GM21825 (cell line): ENCODE measurements around the gene LCN9.
"Not testable (repeated sequence)": the region's sequence is repeated elsewhere in the genome, so short reads cannot be mapped to it uniquely, and the experiment has no call there.

Source experiments
- ATAC-seq: cut with Tn5 transposase; IDR thresholded peaks from one replicate; pipeline ENCODE4 v1.9.1; 2021; ENCODE audit warnings: mild to moderate bottlenecking, moderate library complexity; ENCODE audit not compliant: unreplicated experiment

LCN9 gene, protein sequence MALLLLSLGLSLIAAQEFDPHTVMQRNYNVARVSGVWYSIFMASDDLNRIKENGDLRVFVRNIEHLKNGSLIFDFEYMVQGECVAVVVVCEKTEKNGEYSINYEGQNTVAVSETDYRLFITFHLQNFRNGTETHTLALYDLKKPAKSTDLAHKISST

DNA sequence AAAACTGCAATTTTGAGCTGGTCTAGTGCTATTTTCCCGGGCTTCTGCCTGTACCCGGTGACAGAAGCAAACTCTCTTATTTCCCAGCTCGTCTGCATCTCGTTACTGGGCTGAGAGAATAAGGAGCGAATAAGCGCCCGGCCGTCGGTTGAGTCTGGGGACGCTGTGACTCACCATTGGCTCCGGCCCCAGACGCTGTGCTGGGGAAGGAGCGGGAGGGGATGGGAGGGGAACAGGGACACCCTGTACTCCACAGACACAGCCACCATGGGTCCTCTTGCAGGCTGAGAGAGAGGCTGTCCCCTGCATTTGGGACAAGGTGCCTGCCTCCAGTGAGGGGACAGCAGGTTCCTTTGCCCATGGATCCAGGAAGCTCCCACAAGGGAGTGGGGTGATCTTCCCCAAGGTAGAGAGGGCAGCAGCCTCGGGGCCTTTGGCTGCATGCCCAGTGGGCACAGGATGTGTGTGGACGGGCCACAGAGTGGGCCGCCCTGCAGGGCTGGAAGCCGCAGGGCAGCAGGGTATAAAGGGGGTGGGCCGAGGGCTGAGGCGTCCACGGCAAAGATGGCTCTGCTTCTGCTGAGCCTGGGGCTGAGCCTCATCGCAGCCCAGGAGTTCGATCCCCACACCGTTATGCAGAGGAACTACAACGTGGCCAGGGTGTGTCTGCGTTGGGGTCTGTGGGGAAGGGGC, at the start of gene LCN9:
Gene LCN9 (plus strand): TSS at position 552 of the 693 bp plus-strand sequence. CDS start 13 bp downstream, at position 565.
- no peak for ATAC-seq

- no peak for ATAC-seq
Observed at GRCh38 chr9:135613946-135614805, 48.9 kb upstream of the LCN9 start.

DNA sequence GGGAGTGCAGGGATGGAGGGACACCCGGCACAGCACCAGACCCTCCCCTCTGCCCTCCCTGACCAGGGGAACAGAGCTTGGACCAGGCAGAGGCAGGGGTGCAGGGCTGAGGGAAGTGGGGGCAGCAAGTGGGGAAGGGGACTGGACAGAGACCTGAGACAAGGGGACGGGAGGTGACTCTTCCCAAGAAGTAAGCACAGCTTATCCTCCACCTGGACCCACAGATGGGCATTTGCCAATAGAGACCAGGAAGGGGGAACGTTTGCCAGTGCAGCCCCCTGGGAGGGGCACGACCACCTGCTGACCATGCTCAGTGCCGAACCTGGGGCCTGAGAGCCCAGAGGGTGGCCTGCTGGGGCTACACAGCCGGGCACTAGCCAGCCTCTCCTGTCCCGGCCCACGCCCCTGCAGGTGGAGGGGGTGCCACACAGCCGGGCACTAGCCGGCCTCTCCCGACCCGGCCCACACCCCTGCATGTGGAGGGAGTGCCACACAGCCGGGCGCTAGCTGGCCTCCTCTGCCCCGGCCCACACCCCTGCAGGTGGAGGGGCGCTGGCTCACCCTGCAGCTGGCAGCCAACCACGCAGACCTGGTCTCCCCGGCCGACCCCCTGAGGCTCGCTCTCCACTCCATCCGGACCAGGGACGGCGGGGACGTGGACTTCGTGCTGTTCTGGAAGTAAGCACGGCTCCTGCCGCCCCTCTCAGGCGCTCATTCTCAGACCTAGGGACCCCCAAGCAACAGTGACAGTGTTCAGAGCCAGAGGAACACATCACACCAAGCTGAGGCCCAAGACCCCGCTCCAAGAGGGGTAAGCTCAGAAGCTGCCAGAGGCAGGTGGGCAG, 48.1 kb upstream of the LCN9 start:
- ATAC-seq, result no peak

DNA sequence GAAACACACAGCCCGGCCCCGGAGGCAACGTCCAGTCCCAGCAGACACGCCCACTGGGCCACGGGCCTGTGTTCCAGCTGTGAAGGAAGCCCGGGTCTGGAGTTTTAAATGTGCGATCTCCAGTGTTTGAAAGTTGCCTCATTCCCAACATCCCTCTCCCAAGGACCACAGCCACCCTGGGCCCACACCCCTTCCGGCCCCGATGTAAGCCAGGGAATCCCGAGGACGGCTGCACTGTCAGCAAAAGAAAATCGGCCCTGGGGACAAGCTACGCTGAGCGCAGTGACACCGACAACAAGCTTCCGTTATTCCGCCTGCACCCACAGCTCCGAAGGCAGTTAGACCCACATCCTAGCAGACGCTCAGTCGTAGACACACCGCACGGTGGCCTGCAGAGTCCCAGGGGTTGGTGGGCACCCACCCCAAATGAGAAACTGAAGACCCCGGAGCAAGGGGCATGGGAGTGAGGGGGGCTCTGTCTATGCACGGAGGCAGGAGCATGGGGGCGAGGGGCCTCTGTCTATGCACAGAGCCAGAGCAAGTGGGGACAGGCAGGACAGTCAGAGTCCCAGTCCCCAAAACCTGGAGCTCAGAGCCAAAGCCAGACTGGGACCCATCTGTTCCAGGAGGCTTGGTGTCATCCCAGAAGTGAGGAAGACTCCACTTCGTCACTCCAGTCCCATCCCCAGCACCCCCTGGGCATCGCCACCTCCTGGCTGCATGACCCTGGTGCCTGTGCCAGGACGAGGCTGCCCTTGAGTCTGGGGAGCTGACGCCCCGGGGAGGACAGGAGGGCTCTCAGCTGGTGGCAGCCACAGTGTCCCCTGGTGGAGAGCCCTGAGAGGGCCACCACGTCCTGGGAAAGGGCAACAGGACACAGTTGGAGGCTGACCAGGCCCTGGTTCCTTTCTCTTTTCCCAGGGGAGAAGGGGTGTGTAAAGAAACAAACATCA, 47.2 kb upstream of the LCN9 start:
- ATAC-seq, result no peak

- no peak for ATAC-seq
Observed at GRCh38 chr9:135616619-135617537, 46.2 kb upstream of the LCN9 start.

GRCh38 chr9:135617538-135617900, 45.6 kb upstream of the LCN9 start:
- no peak for ATAC-seq

- ATAC-seq, result no peak
Observed at GRCh38 chr9:135617991-135618411, 45.1 kb upstream of the LCN9 start.

- ATAC-seq, result no peak
Observed at GRCh38 chr9:135618866-135619598, 44.1 kb upstream of the LCN9 start.

DNA sequence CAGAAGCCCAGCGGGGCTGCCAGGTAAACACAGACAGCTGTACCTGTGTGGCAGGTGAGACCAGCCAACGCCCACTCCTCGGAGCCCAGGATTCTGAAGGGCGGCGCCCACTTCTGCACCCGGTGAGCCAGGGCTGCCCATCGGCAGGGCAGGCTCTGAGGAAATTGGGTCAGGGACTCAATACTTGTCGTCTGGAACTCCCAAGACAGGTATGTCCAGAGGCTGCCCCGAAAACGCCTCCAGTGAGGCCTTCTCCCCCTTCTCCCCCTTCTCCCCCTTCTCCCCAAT, 43.6 kb upstream of the LCN9 start:
- ATAC-seq, result no peak

DNA sequence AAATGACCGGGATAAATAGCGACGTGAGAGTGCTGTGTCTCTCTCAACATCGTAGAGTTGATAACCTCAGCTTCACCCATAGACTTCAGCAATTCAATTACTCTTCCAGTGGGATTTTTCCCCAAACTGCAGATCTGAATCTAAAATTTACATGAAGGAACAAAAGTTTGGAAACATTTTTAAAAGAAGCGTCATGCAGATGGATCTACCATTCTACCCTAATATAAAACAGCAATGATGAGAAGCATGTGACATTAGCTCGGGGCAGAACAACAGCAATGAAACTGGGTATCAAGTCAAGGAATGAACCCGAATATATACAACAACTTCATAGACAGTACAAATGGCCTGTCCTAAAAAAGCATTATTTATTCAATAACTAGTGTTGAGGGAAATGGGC, 42.6 kb upstream of the LCN9 start:
- no peak for ATAC-seq

DNA sequence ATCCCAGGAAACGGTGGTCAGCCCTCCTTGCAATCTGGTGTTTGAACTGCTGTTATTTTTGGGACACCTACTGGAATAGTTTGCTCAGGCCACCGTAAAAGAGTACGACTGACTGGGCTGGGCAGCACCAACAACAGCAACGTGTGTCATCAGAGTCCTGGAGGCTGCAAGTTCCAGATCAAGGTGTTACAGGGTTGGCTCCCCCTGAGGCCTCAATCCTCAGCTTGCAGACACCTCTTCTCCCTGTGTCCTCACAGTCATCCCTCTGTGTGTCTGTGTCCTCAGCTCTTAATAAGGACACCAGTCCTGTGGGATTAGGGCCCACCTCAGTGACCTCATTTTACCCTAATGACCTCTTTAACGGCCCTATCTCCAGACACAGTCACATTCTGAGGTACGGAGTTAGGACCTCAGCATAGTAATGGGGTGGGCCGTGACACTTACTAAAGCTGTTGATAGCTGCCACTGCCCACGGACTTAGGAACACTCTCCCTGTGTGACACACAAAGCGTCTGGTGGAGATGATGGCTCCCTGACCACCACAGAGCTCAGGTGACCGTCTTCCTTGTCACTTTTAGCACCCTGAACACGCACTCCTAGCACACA, 40.6 kb upstream of the LCN9 start:
- no peak for ATAC-seq

- ATAC-seq, result no peak
Observed at GRCh38 chr9:135624282-135624681, 38.8 kb upstream of the LCN9 start.

DNA sequence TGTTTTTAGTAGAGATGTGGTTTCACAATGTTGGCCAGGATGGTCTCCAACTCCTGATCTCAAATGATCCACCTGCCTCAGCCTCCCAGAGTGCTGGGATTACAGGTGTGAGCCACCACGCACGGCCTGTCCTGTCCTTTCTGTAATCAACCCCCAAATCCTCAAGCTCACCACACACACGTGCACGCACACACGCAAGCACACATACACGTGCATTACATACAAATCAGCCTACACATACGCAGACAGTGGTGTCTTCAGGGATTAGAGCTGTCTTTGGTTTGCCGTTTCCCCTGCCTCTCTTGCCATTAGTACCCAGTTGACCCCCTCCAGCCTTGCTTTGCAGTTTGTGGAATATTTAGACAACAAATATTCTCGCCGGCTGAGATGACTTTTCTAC, 30.3 kb upstream of the LCN9 start:
- no peak for ATAC-seq

- not testable (repeated sequence) for ATAC-seq
Observed at GRCh38 chr9:135636930-135637530, 26.1 kb upstream of the LCN9 start.

GRCh38 chr9:135639196-135639595, 23.9 kb upstream of the LCN9 start, which contains the start of gene GLT6D1:
TSS of gene GLT6D1 (minus strand) at chr9:135639540. CDS start at chr9:135639187, 353 bp downstream.
- no peak for ATAC-seq

GRCh38 chr9:135641047-135641446, 22.1 kb upstream of the LCN9 start:
- no peak for ATAC-seq

DNA sequence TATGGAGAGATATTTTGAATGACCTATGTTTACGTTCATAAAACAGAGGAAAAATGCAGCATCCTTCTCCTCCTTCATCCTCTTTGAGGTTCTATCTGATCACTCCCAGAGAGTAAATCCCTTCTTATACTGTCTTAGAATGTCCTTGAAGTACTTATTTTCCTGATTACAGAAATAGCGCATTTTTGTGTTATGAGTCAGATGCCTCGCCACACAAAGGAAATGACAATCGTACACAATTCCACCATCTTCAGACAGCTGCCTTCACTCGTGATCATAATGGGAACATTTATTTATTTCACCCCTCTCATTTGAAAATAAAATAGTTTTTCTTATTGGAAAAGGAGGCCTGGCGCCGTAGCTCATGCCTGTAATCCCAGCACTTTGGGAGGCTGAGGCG, 21.4 kb upstream of the LCN9 start:
- ATAC-seq, result no peak
